ENCODE data around the gene NPIPB8. TPM values are rescaled to one million over a fixed set of nuclear protein-coding genes. Genes with fewer than 3 reads are reported as not detected.
"Not testable (repeated sequence)": the region's sequence is repeated elsewhere in the genome, so short reads cannot be mapped to it uniquely, and the experiment has no call there.

The NPIPB8 gene
- total and polyA plus RNA-seq, 5 experiments from 2014 or later, result 0.53 to 5.4 (median 4.5) TPM; not detected in 2

GRCh38 chr16:28620316-28620715, 17.5 kb upstream of the NPIPB8 start:
- Mint-ChIP-seq H3K36me3 (peaks cover 0 to 39% (median 5%) of the 10 kb centered on the region in 3 donors), H3K4me1 (peaks cover 14 to 32% (median 22%) of the 10 kb centered on the region in 4 donors), H3K27ac (peak overlapping the region in 3 of 10 donors; percentile 2 to 53 (median 5))
- POLR2A ChIA-PET, result interaction anchor here (0.7 kb wide), 1 partner anchor 226 kb away, joined by 3 read pairs; the partner anchor contains the start of gene TUFM
- not testable (repeated sequence) for DNase-seq, H3K4me3 Mint-ChIP-seq, H3K27me3 Mint-ChIP-seq, H3K9me3 Mint-ChIP-seq, ATAC-seq

- H3K4me3 Mint-ChIP-seq, result peak overlapping the region; percentile 76 to 91 (median 83)
- no peaks in the 10 kb centered on the region for H3K9me3 Mint-ChIP-seq
- peaks cover 0 to 1% (median 0%) of the 10 kb centered on the region in 5 donors for H3K27me3 Mint-ChIP-seq
- peak overlapping the region; percentile 2 to 88 (median 72) for H3K27ac Mint-ChIP-seq
- ATAC-seq, result no peak
- no peak for DNase-seq
- peaks cover 14 to 28% (median 22%) of the 10 kb centered on the region in 4 donors for H3K4me1 Mint-ChIP-seq
- H3K36me3 Mint-ChIP-seq, result peaks cover 0 to 37% (median 5%) of the 10 kb centered on the region in 3 donors
- POLR2A ChIA-PET, result interaction anchor here (0.7 to 0.9 kb wide), 3 partner anchors 48 to 443 kb away, joined by 3 to 7 read pairs (median 3); no protein-coding TSS in a partner anchor
Measured at GRCh38 chr16:28621481-28622155, 16.2 kb upstream of the NPIPB8 start.

DNA sequence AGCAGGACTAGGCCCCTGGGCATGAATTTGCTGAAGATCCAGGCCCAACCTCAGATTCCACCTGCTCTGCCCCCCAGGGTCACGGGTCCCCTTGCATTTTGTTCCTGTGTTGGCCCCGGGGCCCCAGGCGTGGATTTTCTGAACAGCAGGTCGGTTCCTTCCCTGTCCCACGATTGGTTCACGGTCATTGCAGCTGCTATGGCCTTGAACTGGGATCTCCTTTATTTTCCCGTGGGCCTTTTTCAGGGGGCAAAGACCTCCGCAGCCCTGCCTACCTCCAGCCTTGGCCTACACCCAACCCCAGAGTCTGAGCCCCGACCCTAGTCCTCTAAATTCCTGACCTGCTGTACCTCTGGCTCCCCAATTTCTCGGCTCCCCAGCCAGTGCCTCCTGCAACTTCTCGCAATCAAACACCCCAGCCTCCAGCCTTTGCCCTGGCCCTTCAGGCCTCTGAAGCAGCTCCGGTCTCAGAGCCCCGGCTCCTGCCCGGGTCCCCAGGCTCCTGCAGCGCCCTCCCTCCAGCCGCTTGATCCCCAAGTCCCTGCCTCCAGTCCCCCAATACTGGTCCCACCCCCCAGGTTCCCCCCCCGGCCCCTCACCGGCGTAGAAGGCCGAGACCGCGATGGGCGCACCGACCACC, 15.2 kb upstream of the NPIPB8 start:
- Mint-ChIP-seq H3K27ac (peak overlapping the region in 9 of 10 donors; percentile 34 to 91 (median 62)), H3K4me1 (peaks cover 13 to 27% (median 20%) of the 10 kb centered on the region in 4 donors), H3K4me3 (peak overlapping the region; percentile 76 to 91 (median 84)), H3K36me3 (peaks cover 0 to 30% (median 3%) of the 10 kb centered on the region in 3 donors)
- DNase-seq, H3K9me3 Mint-ChIP-seq, H3K27me3 Mint-ChIP-seq: not testable (repeated sequence)
- peak in 1 of 2 donors; percentile 8 for ATAC-seq
- POLR2A ChIA-PET, result interaction anchor here (0.9 to 1.5 kb wide), 3 partner anchors 26 to 257 kb away, joined by 3 to 4 read pairs (median 4); partner anchors contain the start of genes ATXN2L and SULT1A2

DNA sequence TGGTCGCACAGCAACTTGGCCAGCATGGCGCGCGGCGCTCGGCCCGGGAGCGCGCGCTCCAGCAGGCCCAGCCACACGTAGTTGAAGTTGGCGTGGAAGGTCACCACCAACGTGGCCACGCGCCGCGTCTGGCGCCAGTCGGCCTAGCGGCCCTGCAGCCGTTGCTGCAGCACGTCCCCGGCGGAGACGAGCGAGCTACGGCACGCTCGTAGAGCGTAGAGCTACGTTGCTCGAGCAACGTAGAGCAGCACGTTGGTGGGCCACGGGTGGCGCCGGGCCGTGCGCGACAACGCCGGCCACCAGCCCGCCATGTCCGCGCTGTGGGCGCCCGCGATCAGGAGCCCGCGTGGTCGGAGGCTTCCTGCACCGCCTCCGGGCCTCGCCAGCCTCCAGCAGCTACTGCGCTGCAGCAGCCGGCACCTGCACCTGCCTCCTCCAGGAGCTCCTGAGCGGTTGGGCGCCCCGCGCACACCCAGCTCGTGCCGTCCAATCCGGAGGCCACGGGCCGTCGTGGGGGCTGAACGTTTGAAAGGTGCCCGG, 14.6 kb upstream of the NPIPB8 start:
- DNase-seq, result peak; percentile 53 to 87 (median 70)
- POLR2A ChIA-PET, result interaction anchor here (0.7 to 1.5 kb wide), 5 partner anchors 27 to 256 kb away, joined by 3 to 4 read pairs (median 4); partner anchors contain the start of genes APOBR, ATXN2L and SULT1A2
- H3K4me3 Mint-ChIP-seq, result peak overlapping the region; percentile 76 to 91 (median 84)
- ATAC-seq, result peak; percentile 98
- peaks cover 13 to 27% (median 20%) of the 10 kb centered on the region in 4 donors for H3K4me1 Mint-ChIP-seq
- H3K27ac Mint-ChIP-seq, result peak overlapping the region in 7 of 10 donors; percentile 34 to 91 (median 86)
- no peaks in the 10 kb centered on the region for H3K9me3 Mint-ChIP-seq
- peaks cover 0 to 2% (median 1%) of the 10 kb centered on the region in 5 donors for H3K27me3 Mint-ChIP-seq
- H3K36me3 Mint-ChIP-seq, result peaks cover 0 to 25% (median 3%) of the 10 kb centered on the region in 3 donors

DNA sequence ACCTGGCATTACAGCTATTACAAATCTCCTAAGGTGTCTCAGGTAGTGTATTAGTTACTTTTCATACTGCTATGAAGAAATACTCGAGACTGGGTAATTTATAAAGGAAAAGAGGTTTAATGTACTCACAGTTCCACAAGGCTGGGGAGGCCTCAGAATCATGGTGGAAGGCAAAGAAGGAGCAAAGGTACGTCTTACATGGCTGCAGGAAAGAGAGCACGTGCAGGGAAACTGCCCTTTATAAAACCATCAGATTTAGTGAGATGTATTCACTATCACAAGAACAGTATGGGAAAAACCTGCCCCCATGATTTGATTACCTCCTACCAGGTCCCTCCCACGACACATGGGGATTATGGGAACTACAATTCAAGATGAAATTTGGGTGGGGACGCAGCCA, 7.0 kb upstream of the NPIPB8 start:
- H3K4me1 Mint-ChIP-seq, H3K4me3 Mint-ChIP-seq, H3K27me3 Mint-ChIP-seq, H3K36me3 Mint-ChIP-seq, ATAC-seq, DNase-seq, H3K9me3 Mint-ChIP-seq, POLR2A ChIA-PET: not testable (repeated sequence)
- peak overlapping the region in 1 of 10 donors; percentile 49 for H3K27ac Mint-ChIP-seq

DNA sequence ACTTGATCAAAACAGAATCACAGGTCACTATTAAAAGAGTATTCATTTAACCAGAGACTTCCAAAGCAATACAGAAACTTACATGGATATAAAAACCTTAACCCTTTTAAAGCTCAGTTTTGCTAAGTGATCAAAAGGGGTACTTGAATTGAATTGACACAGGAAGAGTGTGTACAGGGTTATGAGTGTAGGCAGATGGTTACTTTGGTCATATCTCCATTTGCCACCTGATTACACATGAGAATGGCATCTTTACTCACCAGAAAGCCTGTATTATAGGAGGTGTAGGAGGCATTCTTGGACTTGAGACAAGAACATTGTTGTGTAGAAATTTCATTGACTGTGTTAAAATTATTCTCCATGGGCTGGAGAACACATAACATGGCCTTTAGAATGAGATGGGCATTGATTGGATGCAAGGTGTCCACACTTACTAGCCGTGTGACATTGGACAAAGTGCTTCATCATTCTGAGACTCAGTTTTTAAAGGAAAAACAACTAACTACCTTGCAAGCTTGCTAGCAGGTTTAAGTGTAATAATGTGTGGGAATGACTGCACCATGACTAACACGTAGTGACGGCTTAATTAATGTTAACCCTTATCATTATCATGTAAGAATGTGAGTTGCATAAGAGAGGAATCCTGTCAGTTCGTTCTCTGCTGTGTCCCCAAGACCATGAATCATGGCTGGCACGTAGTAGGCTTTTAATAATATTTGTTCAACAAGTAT, 1.6 kb upstream of the NPIPB8 start:
- POLR2A ChIA-PET, DNase-seq, H3K4me3 Mint-ChIP-seq, H3K27ac Mint-ChIP-seq, H3K27me3 Mint-ChIP-seq, H3K4me1 Mint-ChIP-seq, H3K9me3 Mint-ChIP-seq, ATAC-seq, H3K36me3 Mint-ChIP-seq: not testable (repeated sequence)

DNA sequence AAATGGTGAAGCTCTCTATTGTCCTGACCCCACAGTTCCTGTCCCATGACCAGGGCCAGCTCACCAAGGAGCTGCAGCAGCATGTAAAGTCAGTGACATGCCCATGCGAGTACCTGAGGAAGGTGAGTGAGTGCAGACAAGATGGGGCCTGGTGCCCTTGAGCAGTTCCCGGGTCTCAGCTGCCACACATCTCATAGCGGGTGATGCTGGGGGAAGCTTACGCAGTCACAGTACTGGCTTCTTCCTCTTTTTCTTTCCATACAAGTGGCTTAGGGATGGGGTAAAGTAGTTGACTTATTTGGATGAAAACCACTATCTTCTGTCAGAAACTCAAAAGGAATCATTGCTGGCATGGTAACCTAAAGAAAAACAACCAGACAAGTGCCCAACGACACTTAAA, 494 bp downstream of the NPIPB8 start:
- ATAC-seq, H3K27ac Mint-ChIP-seq, H3K9me3 Mint-ChIP-seq, H3K4me1 Mint-ChIP-seq, POLR2A ChIA-PET, H3K36me3 Mint-ChIP-seq, DNase-seq, H3K27me3 Mint-ChIP-seq, H3K4me3 Mint-ChIP-seq: not testable (repeated sequence)

DNA sequence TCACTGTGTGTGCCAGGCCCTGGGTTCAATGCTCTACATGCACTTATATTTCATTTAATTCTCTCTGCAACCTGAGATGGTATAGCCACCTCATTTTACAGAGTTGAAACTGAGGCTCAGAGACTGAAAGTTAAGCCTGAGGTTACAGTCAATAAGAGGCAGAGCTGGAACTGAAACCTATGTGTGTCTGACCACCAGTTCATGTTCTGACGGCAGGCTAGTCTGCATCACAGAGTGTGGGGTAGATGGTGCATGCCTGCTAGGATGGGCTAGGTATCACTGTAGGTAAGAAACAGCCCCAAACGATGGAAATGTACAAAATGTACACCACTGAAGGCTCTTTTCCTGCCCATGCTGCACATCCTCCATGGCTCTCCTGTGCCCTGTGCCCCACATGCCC, 2.1 kb downstream of the NPIPB8 start:
- H3K9me3 Mint-ChIP-seq, H3K4me1 Mint-ChIP-seq, H3K27ac Mint-ChIP-seq, DNase-seq, H3K36me3 Mint-ChIP-seq, H3K27me3 Mint-ChIP-seq, POLR2A ChIA-PET, H3K4me3 Mint-ChIP-seq, ATAC-seq: not testable (repeated sequence)

- DNase-seq, result peak in 1 of 10 donors; percentile 15
- H3K4me1 Mint-ChIP-seq, POLR2A ChIA-PET, H3K4me3 Mint-ChIP-seq, H3K36me3 Mint-ChIP-seq, H3K27me3 Mint-ChIP-seq, H3K27ac Mint-ChIP-seq, H3K9me3 Mint-ChIP-seq, ATAC-seq: not testable (repeated sequence)
Measured at GRCh38 chr16:28666264-28666663, 28.4 kb downstream of the NPIPB8 start.

DNA sequence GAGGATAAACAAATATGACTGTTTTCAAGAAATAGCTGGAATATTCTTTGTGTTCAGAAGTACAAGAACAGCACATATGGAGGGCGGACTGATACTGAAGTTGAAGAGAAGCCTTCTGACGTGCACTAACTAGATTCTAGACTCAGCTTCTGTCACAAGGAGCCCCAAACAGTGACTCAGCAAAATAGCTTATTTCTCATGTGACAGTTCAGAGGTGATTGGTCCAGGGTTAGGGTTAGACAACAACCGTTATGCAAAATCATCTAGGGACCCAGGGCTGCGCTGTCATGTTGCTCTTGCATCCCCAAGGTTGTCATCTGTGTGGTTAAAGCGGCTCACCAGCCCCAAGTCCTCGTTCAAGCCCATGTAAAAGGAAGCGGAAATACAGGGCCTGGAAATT, 29.6 kb downstream of the NPIPB8 start:
- ATAC-seq, H3K27ac Mint-ChIP-seq, H3K36me3 Mint-ChIP-seq, H3K9me3 Mint-ChIP-seq, POLR2A ChIA-PET, H3K4me3 Mint-ChIP-seq, H3K4me1 Mint-ChIP-seq, DNase-seq, H3K27me3 Mint-ChIP-seq: not testable (repeated sequence)

GRCh38 chr16:28668199-28668598, 30.3 kb downstream of the NPIPB8 start:
- ATAC-seq, H3K36me3 Mint-ChIP-seq, H3K27me3 Mint-ChIP-seq, DNase-seq, H3K4me3 Mint-ChIP-seq, H3K4me1 Mint-ChIP-seq, H3K27ac Mint-ChIP-seq, POLR2A ChIA-PET, H3K9me3 Mint-ChIP-seq: not testable (repeated sequence)

DNA sequence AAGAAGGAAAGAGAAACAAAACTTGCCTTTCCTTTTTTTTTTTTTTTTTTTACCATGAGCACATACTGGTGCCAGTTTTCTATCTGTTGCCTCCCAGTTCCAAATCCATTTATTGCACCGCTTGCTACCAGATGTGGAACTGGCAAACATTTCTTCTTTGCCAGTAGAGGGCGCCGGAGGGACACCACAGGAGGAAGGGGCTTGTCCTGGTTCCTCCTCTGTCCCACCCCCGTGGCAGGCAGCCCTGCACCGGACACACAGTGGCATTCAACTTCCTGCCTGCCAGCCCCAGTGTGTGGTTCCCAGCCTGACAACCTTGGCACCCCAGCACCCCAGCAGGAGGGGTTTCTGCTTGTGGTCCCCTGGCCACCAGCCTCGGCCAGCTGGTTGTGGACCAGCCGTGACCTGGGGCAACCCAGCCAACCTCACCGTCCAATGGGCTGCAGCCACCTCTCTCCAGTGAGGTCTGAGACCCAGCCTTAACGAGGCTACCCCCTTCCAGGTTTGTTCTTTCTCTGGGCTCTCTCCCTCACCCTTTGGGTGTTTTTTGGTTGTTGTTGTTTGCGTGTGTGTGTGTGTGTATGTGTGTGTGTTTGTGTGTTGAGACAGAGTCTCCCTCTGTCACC, 50.6 kb downstream of the NPIPB8 start:
- POLR2A ChIA-PET, H3K27ac Mint-ChIP-seq, H3K9me3 Mint-ChIP-seq, DNase-seq, H3K36me3 Mint-ChIP-seq, H3K4me1 Mint-ChIP-seq, H3K27me3 Mint-ChIP-seq: not testable (repeated sequence)
- peak; percentile 96 to 98 for ATAC-seq
- peak overlapping the region in 1 of 10 donors; percentile 52 for H3K4me3 Mint-ChIP-seq

Measured in naive thymus-derived CD8-positive, alpha-beta T cell (primary cell).